Endothelial cell of umbilical vein (primary cell): ENCODE results near the gene BAG1. TPM values are rescaled to one million over a fixed set of nuclear protein-coding genes. Genes with fewer than 3 reads are reported as not detected.

ENCODE experiments used
- BruUV-seq: library from RNA; stranded (reverse); fragments of 400-500 nt; replicated peaks from 2 replicates; lab custom pipeline; 2021; lab: Mats Ljungman, UMichigan
- CTCF ChIA-PET: fragments of 300-600, 350-600 bp; sonication (Branson Sonifier 250); formaldehyde crosslinking; loops from one replicate; lab custom pipeline; 2021; ENCODE audit warnings: antibody characterized with exemption, inconsistent platforms; lab: Charles Lee
- POLR2A ChIA-PET: fragments of 300-600, 350-600 bp; sonication (Branson Sonifier 250); formaldehyde crosslinking; loops from one replicate; lab custom pipeline; 2021; ENCODE audit warnings: antibody characterized with exemption, inconsistent platforms; lab: Charles Lee
- DNase-seq: peaks from one replicate; pipeline ENCODE4 v3.0.0-alpha.2; 2011; ENCODE audit warnings: low read depth, low spot score
- FAIRE-seq: peaks from 2 replicates; lab custom pipeline; 2011; peaks lifted over from hg19 to GRCh38; lab: Jason Lieb, UNC
- H2AFZ ChIP-seq: 2 replicates; pipeline ENCODE4 v1.6.0; 2012; ENCODE audit warnings: low read depth, low read length, control low read depth, inconsistent platforms
- H3K27ac ChIP-seq: 2 replicates; pipeline ENCODE4 v1.5.1; 2011; ENCODE audit warnings: low read depth, mild to moderate bottlenecking, control low read depth, low read length, moderate library complexity; ENCODE audit not compliant: insufficient read depth
- H3K27me3 ChIP-seq, 2 experiments: 2 replicates each; pipeline versions ENCODE4 v1.6.0 to v1.6.1; 2011; ENCODE audit warnings: low read length in 2 of 2, mixed read lengths in 1 of 2; ENCODE audit not compliant: control insufficient read depth in 2 of 2, insufficient read depth in 2 of 2
- H3K36me3 ChIP-seq, 2 experiments: 2 replicates in 1 of 2; 3 replicates in 1 of 2; pipeline ENCODE4 v1.5.1; 2011; ENCODE audit warnings: low read length in 2 of 2, mild to moderate bottlenecking in 1 of 2, moderate library complexity in 1 of 2; ENCODE audit not compliant: control insufficient read depth in 2 of 2, insufficient read depth in 2 of 2; ENCODE audit errors: extremely low read depth in 1 of 2
- H3K4me1 ChIP-seq: 3 replicates; pipeline ENCODE4 v1.5.1; 2011; ENCODE audit warnings: mild to moderate bottlenecking, low read length; ENCODE audit not compliant: control insufficient read depth, insufficient read depth; ENCODE audit errors: extremely low read depth
- H3K4me2 ChIP-seq: 2 replicates; pipeline ENCODE4 v1.6.1; 2011; ENCODE audit warnings: low read length, control low read depth, mixed read lengths; ENCODE audit not compliant: insufficient read depth
- H3K4me3 ChIP-seq, 3 experiments: fragments of 200-600 bp in 1 of 3; sonication (generic), shearing (Covaris generic) in 1 of 3; replicated peaks in 1 of 3; 2 replicates each; pipeline ENCODE4 v1.5.1; 2011 to 2016; ENCODE audit warnings: control low read depth in 3 of 3, low read length in 3 of 3, mild to moderate bottlenecking in 2 of 3, inconsistent platforms in 1 of 3, low read depth in 1 of 3, moderate library complexity in 1 of 3; ENCODE audit not compliant: insufficient read depth in 1 of 3
- H3K79me2 ChIP-seq: 2 replicates; pipeline ENCODE4 v1.6.0; 2012; ENCODE audit warnings: low read length, inconsistent platforms; ENCODE audit not compliant: control insufficient read depth, insufficient read depth
- H3K9ac ChIP-seq: replicated peaks from 2 replicates; pipeline ENCODE3; 2011; ENCODE audit warnings: low read length, control low read depth; ENCODE audit not compliant: insufficient read depth; ENCODE audit errors: extremely low read depth
- H3K9me1 ChIP-seq: replicated peaks from 3 replicates; pipeline ENCODE4 v1.6.0; 2011; ENCODE audit warnings: mild to moderate bottlenecking, low read length; ENCODE audit not compliant: control insufficient read depth, insufficient read depth; ENCODE audit errors: extremely low read depth
- H3K9me3 ChIP-seq: replicated peaks from 2 replicates; pipeline ENCODE4 v1.5.1; 2012; ENCODE audit warnings: low read length, inconsistent platforms; ENCODE audit not compliant: control insufficient read depth, insufficient read depth
- H4K20me1 ChIP-seq: replicated peaks from 2 replicates; pipeline ENCODE3; 2011; ENCODE audit warnings: mild to moderate bottlenecking, low read length; ENCODE audit not compliant: control insufficient read depth, insufficient read depth; ENCODE audit errors: extremely low read depth
- EZH2 ChIP-seq: IDR thresholded peaks from 2 replicates; pipeline ENCODE4 v1.6.1; 2012; ENCODE audit warnings: borderline replicate concordance, low read depth, mild to moderate bottlenecking, moderate library complexity, low read length, inconsistent platforms; ENCODE audit not compliant: severe bottlenecking
- FOS ChIP-seq: IDR thresholded peaks from 2 replicates; pipeline ENCODE4 v1.6.1; 2011; ENCODE audit warnings: mild to moderate bottlenecking, low read length, moderate library complexity, borderline replicate concordance; ENCODE audit not compliant: insufficient read depth
- GATA2 ChIP-seq: IDR thresholded peaks from 2 replicates; pipeline ENCODE4 v1.7.0; 2011; ENCODE audit warnings: low read depth, mild to moderate bottlenecking, moderate library complexity, mixed read lengths, low read length; ENCODE audit not compliant: insufficient read length, insufficient read depth
- JUN ChIP-seq: IDR thresholded peaks from 2 replicates; pipeline ENCODE4 v1.6.1; 2011; ENCODE audit warnings: borderline replicate concordance, low read depth; ENCODE audit not compliant: insufficient read length, insufficient read depth
- MYC ChIP-seq: IDR thresholded peaks from one replicate; pipeline ENCODE4 v1.6.1; 2011; ENCODE audit warnings: mild to moderate bottlenecking, low read depth, low read length
- POLR2A ChIP-seq: IDR thresholded peaks from 2 replicates; pipeline ENCODE4 v1.6.1; 2012; ENCODE audit warnings: low read depth, mild to moderate bottlenecking, control low read depth, low read length
- POLR2AphosphoS5 ChIP-seq: IDR thresholded peaks from 2 replicates; pipeline ENCODE4 v1.6.1; 2012; ENCODE audit warnings: low read depth, mild to moderate bottlenecking, control low read depth, low read length, moderate library complexity; ENCODE audit not compliant: insufficient read depth
- dilution Hi-C: fragments of 300-500 bp; cut with MboI; formaldehyde crosslinking; loops from one replicate; pipeline ENCODE4 v1.15.0; 2019; ENCODE audit warnings: low sequenced_read_pairs; ENCODE audit not compliant: extremely low pct_ligation_motif_present
- intact Hi-C: fragments of 100-400 bp; cut with micrococcal nuclease; formaldehyde crosslinking; loops from one replicate; pipeline ENCODE4 v1.10.0; 2022
- polyA plus RNA-seq, 4 experiments: library from polyadenylated mRNA; depleted of rRNA in 3 of 4; stranded (reverse) in 3 of 4; unstranded in 1 of 4; fragments of >200 nt; gene quantifications; 2 replicates each; pipeline versions ENCODE4 v1.2.1 to v1.2.3, GENCODE V29; 2011 to 2012; ENCODE audit warnings: missing spikeins in 1 of 4
- total RNA-seq: library from RNA; stranded (reverse); gene quantifications from 2 replicates; pipeline ENCODE4 v1.2.3, GENCODE V29; 2021
- TF ChIP-seq, protein P1 (sequence below), 2 donors: IDR thresholded peaks; 1 replicate in 1 of 2; 2 replicates in 1 of 2; pipeline ENCODE4 v1.5.1; 2011; ENCODE audit warnings: low read length in 2 of 2, mild to moderate bottlenecking in 2 of 2, moderate library complexity in 2 of 2, control low read depth in 1 of 2, inconsistent platforms in 1 of 2, low read depth in 1 of 2; ENCODE audit not compliant: insufficient read depth in 1 of 2; ENCODE audit errors: extremely low read depth in 1 of 2
- TF ChIP-seq, protein P2 (sequence below): IDR thresholded peaks from 2 replicates; pipeline ENCODE4 v1.6.1; 2011; ENCODE audit not compliant: insufficient read depth, insufficient read length

Gene BAG1
- total and polyA plus RNA-seq, 2 donors (not counting 3 experiments of a cell fraction or from before 2014, with no cell fraction given) = 44.6 to 87.4 TPM

DNA sequence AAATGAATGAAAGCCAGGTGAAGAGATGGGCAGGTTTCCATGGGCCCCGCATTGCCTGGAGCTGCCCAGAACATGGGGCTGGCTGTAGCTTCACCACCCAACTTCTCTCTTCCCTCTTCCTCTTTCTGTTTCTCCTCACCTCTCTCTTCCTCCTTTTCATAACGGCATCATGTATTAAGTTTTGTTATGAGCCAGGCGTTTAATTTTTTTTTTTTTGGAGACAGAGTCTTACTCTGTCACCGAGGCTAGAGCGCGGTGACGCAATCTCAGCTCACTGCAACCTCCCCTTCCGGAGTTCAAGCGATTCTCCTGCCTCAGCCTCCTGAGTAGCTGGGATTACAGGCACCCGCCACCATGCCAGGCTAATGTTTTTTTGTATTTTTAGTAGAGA lies 37.5 kb downstream of the BAG1 start:
- Histone ChIP-seq H3K4me3 (no peak overlapping the region), H3K9me1 (no peaks in the 10 kb centered on the region), H3K4me1 (peaks cover 5% of the 10 kb centered on the region), H2AFZ (no peak overlapping the region), H4K20me1 (no peaks in the 10 kb centered on the region), H3K27ac (no peak overlapping the region), H3K9me3 (no peaks in the 10 kb centered on the region), H3K79me2 (no peaks in the 10 kb centered on the region), H3K9ac (no peak overlapping the region), H3K36me3 (no peaks in the 10 kb centered on the region), H3K4me2 (no peak overlapping the region), H3K27me3 (peaks cover 0 to 2% of the 10 kb centered on the region in 2 experiments)
- TF ChIP-seq, protein P1, sequence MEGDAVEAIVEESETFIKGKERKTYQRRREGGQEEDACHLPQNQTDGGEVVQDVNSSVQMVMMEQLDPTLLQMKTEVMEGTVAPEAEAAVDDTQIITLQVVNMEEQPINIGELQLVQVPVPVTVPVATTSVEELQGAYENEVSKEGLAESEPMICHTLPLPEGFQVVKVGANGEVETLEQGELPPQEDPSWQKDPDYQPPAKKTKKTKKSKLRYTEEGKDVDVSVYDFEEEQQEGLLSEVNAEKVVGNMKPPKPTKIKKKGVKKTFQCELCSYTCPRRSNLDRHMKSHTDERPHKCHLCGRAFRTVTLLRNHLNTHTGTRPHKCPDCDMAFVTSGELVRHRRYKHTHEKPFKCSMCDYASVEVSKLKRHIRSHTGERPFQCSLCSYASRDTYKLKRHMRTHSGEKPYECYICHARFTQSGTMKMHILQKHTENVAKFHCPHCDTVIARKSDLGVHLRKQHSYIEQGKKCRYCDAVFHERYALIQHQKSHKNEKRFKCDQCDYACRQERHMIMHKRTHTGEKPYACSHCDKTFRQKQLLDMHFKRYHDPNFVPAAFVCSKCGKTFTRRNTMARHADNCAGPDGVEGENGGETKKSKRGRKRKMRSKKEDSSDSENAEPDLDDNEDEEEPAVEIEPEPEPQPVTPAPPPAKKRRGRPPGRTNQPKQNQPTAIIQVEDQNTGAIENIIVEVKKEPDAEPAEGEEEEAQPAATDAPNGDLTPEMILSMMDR (IDR thresholded peaks at IDR 0.05; ENCODE audit: extremely low read depth in 1 of 2, insufficient read depth in 1 of 2, low read depth in 1 of 2, low read length in 2 of 2) = no peak
- TF ChIP-seq POLR2AphosphoS5 (no peak), MYC (no peak), EZH2 (no peak), JUN (no peak), FOS (no peak), GATA2 (no peak), POLR2A (no peak)
- TF ChIP-seq, protein P2, sequence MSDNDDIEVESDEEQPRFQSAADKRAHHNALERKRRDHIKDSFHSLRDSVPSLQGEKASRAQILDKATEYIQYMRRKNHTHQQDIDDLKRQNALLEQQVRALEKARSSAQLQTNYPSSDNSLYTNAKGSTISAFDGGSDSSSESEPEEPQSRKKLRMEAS = no peak
- ChIA-PET POLR2A (interaction anchor here (1.1 kb wide), 1 partner anchor 202 kb away, joined by 7 read pairs; the partner anchor contains the start of gene DNAJA1), CTCF (interaction anchor here (1.0 to 3.0 kb wide), 20 partner anchors 7 to 645 kb away, joined by 3 to 67 read pairs (median 6); partner anchors contain the start of genes B4GALT1 and SMU1)
- BruUV-seq = no TSS peak
- intact Hi-C loops = loop anchor here (5.0 kb wide), 1 partner anchor 645 kb away; no protein-coding TSS in a partner anchor
- dilution Hi-C loops = no loop called here
- DNase-seq (no peak), FAIRE-seq (no peak)
